ENCODE measurements around the gene MCU. TPM values are rescaled to one million over a fixed set of nuclear protein-coding genes. Genes with fewer than 3 reads are reported as not detected.

Gene MCU
- total RNA-seq, 1 experiment from 2014 or later: 18.7 TPM

- no TSS peak for BruUV-seq (replicated peaks)
- H3K4me3 ChIP-seq (ENCODE audit: low read depth, low read length, poor library complexity, severe bottlenecking): no peak overlapping the region
- no peak overlapping the region for H3K27ac ChIP-seq (ENCODE audit: low read depth, low read length, poor library complexity, severe bottlenecking)
- ChIA-PET POLR2A (ENCODE audit: low non-redundant PET) (no interaction called here), CTCF (interaction anchor here (0.5 to 0.6 kb wide), 2 partner anchors 130 to 458 kb away, joined by 4 to 12 read pairs; no protein-coding TSS in a partner anchor)
- H3K36me3 ChIP-seq (ENCODE audit: insufficient read depth, low read length, poor library complexity, severe bottlenecking): no peaks in the 10 kb centered on the region
- no peaks in the 10 kb centered on the region for H3K4me1 ChIP-seq (ENCODE audit: insufficient read depth, low read length, poor library complexity, severe bottlenecking)
- no peak for TF ChIP-seq EZH2 (IDR thresholded peaks at IDR 0.05; ENCODE audit: borderline replicate concordance, low read depth, low read length, poor library complexity, severe bottlenecking)
- TF ChIP-seq CTCF (conservative IDR thresholded peaks at IDR 0.05; ENCODE audit: low read depth, low read length): no peak
- no peak for DNase-seq (ENCODE audit: low spot score)
- no peaks in the 10 kb centered on the region for H3K27me3 ChIP-seq (replicated peaks; ENCODE audit: insufficient read depth, low read depth, low read length, poor library complexity)
- no peaks in the 10 kb centered on the region for H3K9me3 ChIP-seq (ENCODE audit: low read depth, low read length, poor library complexity, severe bottlenecking)
- intact Hi-C loops (cut with micrococcal nuclease; ENCODE audit: unreplicated experiment): loop anchor here (5.0 kb wide), 1 partner anchor 140 kb away; the partner anchor contains the start of gene MCU
Measured at GRCh38 chr10:72832701-72833100, 140.8 kb downstream of the MCU start.

DNA sequence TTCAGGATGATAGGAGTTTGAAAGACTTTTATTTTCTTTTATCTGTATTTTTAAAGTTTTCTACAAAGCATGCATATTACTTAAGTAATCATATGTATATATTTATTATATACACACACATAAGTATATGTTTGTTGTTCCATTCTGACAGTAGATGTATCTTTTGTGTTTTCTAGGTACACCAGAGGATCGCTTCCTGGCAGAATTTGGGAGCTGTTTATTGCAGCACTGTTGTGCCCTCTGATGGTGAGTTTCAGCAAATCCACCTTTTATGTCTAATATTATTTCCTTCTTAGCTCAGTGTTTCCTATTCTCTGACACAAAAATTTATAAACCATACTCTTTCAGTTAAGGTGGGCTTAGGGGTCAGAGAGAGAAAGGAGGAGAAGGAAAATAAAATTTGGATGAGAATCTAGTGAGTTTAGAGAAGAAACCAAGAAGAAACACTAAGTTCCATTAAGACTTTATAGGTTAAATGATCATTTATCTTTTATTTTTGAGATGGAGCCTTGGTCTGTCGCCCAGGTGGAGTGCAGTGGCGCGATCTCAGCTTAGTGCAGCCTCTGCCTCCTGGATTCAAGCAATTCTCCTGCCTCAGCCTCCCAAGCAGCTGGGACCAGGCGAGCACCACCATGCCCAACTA, 142.4 kb downstream of the MCU start:
- ChIA-PET POLR2A (ENCODE audit: low non-redundant PET) (interaction anchor here (0.5 to 0.7 kb wide), 2 partner anchors 67 to 210 kb away, joined by 3 read pairs; no protein-coding TSS in a partner anchor), CTCF (interaction anchor here (0.6 to 1.1 kb wide), 10 partner anchors 33 to 702 kb away, joined by 3 to 26 read pairs (median 4); partner anchors contain the start of gene MCU)
- Histone ChIP-seq H3K27me3 (replicated peaks; ENCODE audit: insufficient read depth, low read depth, low read length, poor library complexity) (no peaks in the 10 kb centered on the region), H3K27ac (ENCODE audit: low read depth, low read length, poor library complexity, severe bottlenecking) (no peak overlapping the region), H3K9me3 (ENCODE audit: low read depth, low read length, poor library complexity, severe bottlenecking) (no peaks in the 10 kb centered on the region), H3K4me1 (ENCODE audit: insufficient read depth, low read length, poor library complexity, severe bottlenecking) (no peaks in the 10 kb centered on the region), H3K36me3 (ENCODE audit: insufficient read depth, low read length, poor library complexity, severe bottlenecking) (no peaks in the 10 kb centered on the region), H3K4me3 (ENCODE audit: low read depth, low read length, poor library complexity, severe bottlenecking) (no peak overlapping the region)
- peak; percentile 76 for DNase-seq (ENCODE audit: low spot score)
- TF ChIP-seq EZH2 (IDR thresholded peaks at IDR 0.05; ENCODE audit: borderline replicate concordance, low read depth, low read length, poor library complexity, severe bottlenecking) (no peak), CTCF (conservative IDR thresholded peaks at IDR 0.05; ENCODE audit: low read depth, low read length) (peak; percentile 75)
- BruUV-seq (replicated peaks): no TSS peak
- intact Hi-C loops (cut with micrococcal nuclease; ENCODE audit: unreplicated experiment): loop anchor here (1.0 to 5.0 kb wide), 2 partner anchors 142 to 470 kb away; partner anchors contain the start of gene MCU

GRCh38 chr10:72840319-72840718, 148.4 kb downstream of the MCU start:
- ChIA-PET POLR2A (ENCODE audit: low non-redundant PET) (no interaction called here), CTCF (no interaction called here)
- TF ChIP-seq EZH2 (IDR thresholded peaks at IDR 0.05; ENCODE audit: borderline replicate concordance, low read depth, low read length, poor library complexity, severe bottlenecking) (no peak), CTCF (conservative IDR thresholded peaks at IDR 0.05; ENCODE audit: low read depth, low read length) (no peak)
- intact Hi-C loops (cut with micrococcal nuclease; ENCODE audit: unreplicated experiment): no loop called here
- Histone ChIP-seq H3K4me3 (ENCODE audit: low read depth, low read length, poor library complexity, severe bottlenecking) (no peak overlapping the region), H3K4me1 (ENCODE audit: insufficient read depth, low read length, poor library complexity, severe bottlenecking) (no peaks in the 10 kb centered on the region), H3K36me3 (ENCODE audit: insufficient read depth, low read length, poor library complexity, severe bottlenecking) (no peaks in the 10 kb centered on the region), H3K9me3 (ENCODE audit: low read depth, low read length, poor library complexity, severe bottlenecking) (no peaks in the 10 kb centered on the region), H3K27me3 (replicated peaks; ENCODE audit: insufficient read depth, low read depth, low read length, poor library complexity) (no peaks in the 10 kb centered on the region), H3K27ac (ENCODE audit: low read depth, low read length, poor library complexity, severe bottlenecking) (no peak overlapping the region)
- no peak for DNase-seq (ENCODE audit: low spot score)
- BruUV-seq (replicated peaks): no TSS peak

All from A673 (cell line).